ENCODE data around the gene ASPDH. TPM values are rescaled to one million over a fixed set of nuclear protein-coding genes. Genes with fewer than 3 reads are reported as not detected.

The ASPDH gene
- total RNA-seq, 1 experiment from 2014 or later = not detected

GRCh38 chr19:50493171-50493570, 20.5 kb downstream of the ASPDH start (continued):
- TF ChIP-seq, protein P1, sequence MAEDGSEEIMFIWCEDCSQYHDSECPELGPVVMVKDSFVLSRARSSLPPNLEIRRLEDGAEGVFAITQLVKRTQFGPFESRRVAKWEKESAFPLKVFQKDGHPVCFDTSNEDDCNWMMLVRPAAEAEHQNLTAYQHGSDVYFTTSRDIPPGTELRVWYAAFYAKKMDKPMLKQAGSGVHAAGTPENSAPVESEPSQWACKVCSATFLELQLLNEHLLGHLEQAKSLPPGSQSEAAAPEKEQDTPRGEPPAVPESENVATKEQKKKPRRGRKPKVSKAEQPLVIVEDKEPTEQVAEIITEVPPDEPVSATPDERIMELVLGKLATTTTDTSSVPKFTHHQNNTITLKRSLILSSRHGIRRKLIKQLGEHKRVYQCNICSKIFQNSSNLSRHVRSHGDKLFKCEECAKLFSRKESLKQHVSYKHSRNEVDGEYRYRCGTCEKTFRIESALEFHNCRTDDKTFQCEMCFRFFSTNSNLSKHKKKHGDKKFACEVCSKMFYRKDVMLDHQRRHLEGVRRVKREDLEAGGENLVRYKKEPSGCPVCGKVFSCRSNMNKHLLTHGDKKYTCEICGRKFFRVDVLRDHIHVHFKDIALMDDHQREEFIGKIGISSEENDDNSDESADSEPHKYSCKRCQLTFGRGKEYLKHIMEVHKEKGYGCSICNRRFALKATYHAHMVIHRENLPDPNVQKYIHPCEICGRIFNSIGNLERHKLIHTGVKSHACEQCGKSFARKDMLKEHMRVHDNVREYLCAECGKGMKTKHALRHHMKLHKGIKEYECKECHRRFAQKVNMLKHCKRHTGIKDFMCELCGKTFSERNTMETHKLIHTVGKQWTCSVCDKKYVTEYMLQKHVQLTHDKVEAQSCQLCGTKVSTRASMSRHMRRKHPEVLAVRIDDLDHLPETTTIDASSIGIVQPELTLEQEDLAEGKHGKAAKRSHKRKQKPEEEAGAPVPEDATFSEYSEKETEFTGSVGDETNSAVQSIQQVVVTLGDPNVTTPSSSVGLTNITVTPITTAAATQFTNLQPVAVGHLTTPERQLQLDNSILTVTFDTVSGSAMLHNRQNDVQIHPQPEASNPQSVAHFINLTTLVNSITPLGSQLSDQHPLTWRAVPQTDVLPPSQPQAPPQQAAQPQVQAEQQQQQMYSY (CRISPR knock-in tag; IDR thresholded peaks at IDR 0.05) = no peak
- no peak for TF ChIP-seq ATF2 (CRISPR knock-in tag; IDR thresholded peaks at IDR 0.05; ENCODE audit: borderline replicate concordance, low read depth)
- TF ChIP-seq ZNF138 (CRISPR knock-in tag; conservative IDR thresholded peaks at IDR 0.05) = no peak
- TF ChIP-seq ZNF317 (CRISPR knock-in tag; IDR thresholded peaks at IDR 0.05; ENCODE audit: borderline replicate concordance, low read depth) = no peak
- TF ChIP-seq HMGXB4 (CRISPR knock-in tag; IDR thresholded peaks at IDR 0.05) = no peak
- no peak for TF ChIP-seq RELA (CRISPR knock-in tag; IDR thresholded peaks at IDR 0.05; ENCODE audit: borderline replicate concordance)
- no peak for TF ChIP-seq ZMAT4 (CRISPR knock-in tag; IDR thresholded peaks at IDR 0.05)
- no peak for TF ChIP-seq ARID4B (CRISPR knock-in tag; IDR thresholded peaks at IDR 0.05; ENCODE audit: borderline replicate concordance)
- TF ChIP-seq, protein P2, sequence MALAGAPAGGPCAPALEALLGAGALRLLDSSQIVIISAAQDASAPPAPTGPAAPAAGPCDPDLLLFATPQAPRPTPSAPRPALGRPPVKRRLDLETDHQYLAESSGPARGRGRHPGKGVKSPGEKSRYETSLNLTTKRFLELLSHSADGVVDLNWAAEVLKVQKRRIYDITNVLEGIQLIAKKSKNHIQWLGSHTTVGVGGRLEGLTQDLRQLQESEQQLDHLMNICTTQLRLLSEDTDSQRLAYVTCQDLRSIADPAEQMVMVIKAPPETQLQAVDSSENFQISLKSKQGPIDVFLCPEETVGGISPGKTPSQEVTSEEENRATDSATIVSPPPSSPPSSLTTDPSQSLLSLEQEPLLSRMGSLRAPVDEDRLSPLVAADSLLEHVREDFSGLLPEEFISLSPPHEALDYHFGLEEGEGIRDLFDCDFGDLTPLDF (CRISPR knock-in tag; IDR thresholded peaks at IDR 0.05) = no peak
- TF ChIP-seq HMGA2 (CRISPR knock-in tag; IDR thresholded peaks at IDR 0.05) = no peak
- TF ChIP-seq MYBL2 (CRISPR knock-in tag; IDR thresholded peaks at IDR 0.05) = no peak

Measured in WTC11 (cell line).